AML-193 (cell line): ENCODE results near the gene TMEM106B.
"Not testable (repeated sequence)": the region's sequence is repeated elsewhere in the genome, so short reads cannot be mapped to it uniquely, and the experiment has no call there.

Source experiments
- DNase-seq, 2 experiments: peaks; one replicate each; lab custom pipeline; 2025; lab: John Stamatoyannopoulos, UW

TMEM106B gene

DNA sequence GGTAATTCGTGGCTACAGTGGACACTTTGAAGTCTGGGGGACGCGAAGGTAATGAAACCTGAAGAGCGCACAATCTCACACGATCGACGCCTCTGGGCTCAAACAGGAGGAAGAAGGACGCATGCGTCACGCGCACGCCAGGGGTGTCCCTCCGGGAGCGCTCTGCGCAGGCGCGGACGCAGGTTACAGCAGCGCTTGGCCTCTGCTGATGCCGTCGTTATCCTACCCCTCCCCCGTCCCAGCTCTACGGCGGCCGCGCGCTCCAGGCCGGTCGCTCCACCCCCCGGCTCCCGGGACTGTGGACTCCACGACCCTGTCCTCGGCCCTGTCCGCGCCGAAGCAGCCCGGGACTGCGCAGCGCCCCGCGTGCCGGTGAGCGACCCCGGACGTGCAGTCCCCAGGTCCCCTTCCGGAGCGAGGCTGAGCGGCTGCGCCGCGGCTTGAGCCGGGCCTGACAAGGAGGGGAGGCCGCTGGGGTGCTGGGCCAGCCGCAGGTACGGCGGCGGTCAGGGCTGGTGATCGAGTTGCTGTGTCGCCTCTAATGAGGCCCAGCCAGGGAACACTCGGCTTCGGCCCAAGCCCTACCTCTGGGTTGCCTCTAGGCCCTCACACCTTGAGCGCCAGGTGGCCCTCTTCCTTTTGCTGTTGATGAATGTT is at the start of gene TMEM106B:
Gene TMEM106B, plus strand, starts transcription at position 241 of the 657 bp plus-strand sequence. CDS start 3,517 bp downstream, outside the sequence.
- DNase-seq = peak; percentile 82 to 88

DNA sequence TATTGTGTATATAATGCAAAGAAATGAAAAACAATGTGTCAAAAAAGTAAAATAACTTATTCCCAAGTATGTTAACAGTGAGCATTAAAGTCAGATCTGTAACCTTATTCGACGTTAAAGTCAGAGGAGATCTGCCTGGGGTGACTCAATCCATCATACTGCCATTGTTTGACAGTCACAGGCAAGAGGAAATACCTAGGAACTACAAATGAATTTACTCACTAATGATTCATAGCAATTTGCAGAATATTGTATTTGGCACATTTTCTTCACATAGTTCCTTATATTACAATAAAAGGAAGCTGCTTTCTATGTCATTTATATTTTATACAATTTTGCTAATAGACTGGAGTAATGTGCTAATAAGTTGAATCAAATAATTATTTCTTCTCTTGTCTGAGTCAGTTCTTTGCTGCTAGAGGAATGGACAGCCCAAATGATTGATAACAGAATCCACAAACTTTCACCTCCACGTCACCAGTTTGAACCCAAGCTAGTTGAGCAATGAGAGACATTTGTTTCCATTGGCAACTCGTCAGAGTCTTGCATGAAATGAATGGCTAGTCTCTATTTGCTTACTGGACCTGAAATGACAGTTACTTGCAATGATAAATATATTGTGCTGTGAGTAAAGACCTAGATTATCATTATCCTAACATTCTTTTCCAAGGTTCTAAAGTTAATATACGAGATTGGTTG is 48.5 kb upstream of the TMEM106B start:
- DNase-seq = no peak

DNA sequence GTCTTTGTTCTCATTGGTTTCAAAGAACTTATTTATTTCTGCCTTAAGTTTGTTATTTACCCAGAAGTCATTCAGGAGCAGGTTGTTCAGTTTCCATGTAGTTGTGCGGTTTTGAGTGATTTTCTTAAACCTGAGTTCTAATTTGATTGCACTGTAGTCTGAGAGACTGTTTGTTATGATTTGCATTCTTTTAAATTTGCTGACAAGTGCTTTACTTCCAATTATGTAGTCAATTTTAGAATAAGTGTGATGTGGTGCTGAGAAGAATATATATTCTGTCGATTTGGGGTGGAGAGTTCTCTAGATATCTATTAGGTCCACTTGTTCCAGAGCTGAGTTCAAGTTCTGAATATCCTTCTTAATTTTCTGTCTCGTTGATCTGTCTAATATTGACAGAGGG is 43.0 kb upstream of the TMEM106B start:
- not testable (repeated sequence) for DNase-seq

DNA sequence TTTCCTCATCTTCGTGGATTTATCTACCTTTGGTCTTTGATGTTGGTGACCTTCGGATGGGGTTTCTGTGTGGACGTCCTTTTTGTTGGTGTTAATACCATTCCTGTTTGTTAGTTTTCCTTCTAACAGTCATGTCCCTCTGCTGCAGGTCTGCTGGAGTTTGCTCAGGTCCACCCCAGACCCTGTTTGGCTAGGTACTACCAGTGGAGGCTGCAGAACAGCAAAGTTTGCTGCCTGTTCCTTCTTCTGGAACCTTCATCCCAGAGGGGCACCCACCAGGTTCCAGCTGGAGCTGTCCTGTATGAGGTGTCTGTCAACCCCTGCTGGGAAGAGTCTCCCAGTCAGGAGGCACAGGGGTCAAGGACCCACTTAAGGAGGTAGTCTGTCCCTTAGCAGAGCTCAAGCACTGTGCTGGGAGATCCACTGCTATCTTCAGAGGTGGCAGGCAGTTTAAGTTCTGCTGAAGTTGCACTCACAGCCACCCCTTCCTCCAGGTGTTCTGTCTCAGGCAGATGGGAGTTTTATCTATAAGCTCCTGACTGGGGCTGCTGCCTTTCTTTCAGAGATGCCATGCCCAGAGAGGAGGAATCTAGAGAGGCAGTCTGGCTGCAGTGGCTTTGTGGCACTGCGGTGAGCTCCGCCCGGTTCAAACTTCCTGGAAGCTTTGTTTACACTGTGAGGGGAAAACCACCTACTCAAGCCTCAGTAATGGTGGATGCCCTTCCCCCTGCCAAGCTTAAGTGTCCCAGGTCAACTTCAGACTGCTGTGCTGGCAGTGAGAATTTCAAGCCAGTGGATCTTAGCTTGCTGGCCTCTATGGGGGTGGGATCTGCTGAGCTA is 40.9 kb upstream of the TMEM106B start:
- DNase-seq = not testable (repeated sequence)

DNA sequence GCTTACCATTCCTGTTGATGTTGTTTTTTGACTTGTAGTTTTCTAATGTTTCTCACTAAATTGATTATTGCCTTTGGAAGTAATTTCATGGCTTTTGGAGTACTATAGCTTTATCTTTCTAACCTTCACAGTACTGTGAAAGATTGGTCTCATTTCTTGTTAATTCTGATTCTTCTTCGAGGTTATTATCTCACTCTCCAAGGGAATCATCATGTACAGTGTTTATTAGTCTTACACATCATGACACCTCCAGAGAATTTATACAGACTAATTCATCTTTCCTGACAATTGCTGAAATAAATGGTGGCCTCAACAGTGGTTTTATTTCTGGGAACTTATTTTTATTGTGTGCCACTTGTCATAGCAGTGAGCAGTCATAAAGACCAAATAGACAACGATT is 37.4 kb upstream of the TMEM106B start:
- no peak for DNase-seq

DNA sequence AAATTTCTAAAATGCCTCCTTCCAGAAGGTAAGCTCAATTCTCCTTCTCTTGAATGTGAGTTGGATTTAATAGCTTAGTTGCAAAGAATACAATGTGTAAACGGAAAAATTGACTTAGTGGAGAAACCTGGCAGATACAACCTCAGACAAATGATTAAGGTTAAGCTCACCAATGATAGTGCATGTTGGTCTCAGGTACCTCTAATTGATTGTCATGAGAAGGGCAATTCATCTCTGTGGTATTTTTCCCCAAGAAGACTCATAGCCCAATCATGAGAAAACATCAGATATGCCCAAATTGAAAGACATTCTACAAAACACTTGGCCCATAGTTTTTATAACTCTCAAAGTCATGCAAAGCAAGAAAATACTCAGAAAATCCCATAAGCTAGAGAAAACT is 36.2 kb upstream of the TMEM106B start:
- DNase-seq = no peak

DNA sequence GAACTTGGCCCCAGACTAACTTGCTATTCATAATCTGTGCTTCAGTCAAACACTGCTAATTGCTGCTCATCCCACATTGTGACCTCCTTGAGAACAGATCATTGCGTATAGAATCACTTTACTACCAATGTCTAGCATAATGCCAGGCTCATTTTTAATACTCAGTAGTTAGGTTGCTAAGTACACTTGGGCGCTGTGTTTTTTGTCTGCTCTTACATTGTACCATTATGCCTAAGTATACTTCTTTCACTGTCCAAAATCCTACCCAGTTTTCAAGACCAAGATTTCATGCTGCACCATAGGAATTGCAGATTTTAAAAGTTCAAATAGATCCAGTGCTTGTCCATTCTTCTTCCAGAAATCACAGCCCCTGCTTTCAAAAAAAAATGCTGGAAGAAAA is 32.8 kb upstream of the TMEM106B start:
- no peak for DNase-seq

DNA sequence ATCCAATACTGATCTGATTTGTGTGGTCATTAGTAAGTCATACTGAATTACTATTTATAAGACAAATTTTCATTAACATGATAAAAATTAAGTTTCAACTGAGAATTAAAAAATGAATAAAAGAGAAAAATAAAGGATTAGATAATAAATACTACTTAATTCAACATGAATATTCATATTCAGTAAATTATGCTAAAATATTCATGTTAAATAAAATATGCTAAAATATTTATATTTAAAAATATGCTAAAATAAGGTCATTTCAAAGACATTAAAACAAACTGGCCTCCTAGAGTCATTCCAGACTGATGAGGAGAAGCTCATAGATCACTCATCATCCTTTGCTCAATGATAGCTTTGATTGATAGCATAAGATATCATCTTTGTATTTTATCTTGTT is 16.7 kb upstream of the TMEM106B start:
- no peak for DNase-seq

DNA sequence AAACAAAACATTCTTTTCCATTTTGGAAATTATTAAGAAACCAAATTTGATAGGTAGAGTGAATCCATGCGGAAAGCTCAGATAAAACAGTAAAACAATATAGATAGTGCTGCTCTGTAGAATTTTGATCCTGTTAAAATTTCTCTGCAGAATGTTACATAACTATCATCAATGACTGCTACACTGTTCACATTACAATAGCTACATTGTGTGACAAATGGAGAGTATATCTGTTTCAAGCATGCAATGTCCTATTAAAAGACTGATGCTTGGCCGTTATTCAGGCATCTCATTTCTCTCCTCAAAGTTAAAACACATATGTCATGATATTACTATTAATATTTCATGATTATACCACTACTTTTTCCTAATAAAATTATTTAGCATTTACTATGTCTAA is 14.7 kb upstream of the TMEM106B start:
- DNase-seq = no peak

DNA sequence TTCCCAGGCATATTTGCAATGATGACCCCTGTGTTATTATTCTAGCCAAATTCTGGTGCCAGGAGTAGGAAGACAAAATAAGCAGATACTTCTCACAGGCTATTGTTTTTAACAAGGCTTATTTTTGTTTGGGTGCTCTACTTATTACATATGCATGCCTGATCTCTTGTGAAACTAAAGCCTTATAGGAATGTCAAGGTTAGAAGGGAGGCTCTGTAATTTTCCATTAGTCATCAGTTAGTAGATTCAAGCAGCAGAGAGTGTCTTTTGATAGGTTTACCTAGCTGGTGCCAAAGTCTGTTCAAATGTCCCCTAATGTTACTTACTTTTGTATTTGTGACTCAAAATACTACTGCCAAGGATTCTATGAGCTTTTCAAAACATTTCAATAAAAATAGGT is 11.7 kb upstream of the TMEM106B start:
- DNase-seq = no peak

DNA sequence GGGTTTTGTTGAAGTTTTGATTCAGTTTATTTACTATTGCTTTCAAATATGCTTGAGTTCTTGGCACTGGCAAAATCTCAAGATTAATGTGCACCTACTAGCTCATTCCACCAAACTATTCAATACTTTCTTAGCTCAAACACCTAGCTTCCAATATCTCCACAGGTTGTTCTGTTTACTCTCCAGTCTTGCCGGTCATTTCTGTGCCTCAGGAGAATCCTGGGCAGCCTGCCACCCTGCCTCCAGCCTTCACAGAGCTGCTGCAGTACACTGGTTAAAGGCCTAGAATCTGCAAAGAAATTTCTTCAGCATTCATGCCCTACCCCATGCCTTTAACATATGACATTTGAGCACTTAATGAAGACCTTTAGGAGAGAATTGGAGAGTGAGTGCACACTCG is 4.0 kb upstream of the TMEM106B start:
- DNase-seq = no peak

DNA sequence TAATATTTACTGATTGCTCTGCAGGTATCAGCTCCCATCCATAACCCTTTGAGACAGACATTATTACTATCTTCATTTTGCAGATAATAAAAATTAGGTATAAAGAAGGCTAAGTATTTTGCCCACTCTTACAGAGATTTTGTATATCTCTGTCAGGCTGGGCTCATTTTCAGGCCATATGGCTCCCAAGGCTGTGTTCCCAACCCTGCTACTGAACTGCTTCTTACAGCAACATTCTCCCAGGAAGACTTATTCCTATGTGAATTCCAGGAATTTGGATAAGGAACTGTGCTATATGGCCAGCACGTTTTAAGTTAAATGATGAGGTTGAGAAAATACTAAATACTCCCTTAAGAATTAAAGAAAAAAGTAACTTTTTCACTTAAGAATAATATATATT is 1.9 kb upstream of the TMEM106B start:
- no peak for DNase-seq

DNA sequence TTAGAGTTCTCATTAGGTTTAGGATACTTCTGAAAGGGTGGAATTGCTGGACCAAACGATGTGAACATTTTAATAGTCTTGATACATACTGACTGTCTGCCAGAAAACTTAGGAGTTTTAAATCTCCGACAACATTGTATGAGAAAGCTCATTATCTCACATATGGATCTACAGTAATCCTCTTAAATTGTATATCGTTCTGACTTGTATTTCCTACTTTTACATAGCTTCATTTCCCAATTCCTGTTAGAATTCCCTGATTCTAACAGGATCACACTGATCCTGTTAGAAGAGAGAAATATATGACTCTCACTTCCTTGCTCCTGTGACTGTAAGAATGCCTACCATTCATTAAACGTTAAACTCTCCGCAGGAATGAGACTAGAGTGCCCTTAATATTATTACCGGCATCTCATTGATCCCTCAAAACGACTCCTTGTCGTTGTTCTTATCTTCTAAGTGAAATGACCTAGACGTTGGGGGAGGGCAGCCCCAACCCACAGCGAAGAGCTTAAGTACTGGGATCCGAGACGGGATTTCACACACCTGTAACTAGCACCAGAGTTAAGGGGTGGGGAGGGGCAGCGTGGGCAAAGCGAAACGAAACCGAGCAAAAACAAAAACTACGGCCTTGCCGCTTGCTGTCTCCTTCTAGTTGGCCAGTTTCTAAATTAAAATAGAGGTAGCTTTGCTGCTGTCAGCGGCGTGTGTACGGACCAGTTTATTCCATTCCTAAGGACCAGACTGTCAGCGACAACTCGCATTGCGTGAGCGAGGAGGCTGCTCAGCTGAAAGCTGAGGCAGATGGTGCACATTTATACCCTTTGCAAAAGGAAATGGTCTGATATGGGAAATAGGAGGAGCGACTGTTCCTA is 678 bp upstream of the TMEM106B start:
- DNase-seq = no peak

DNA sequence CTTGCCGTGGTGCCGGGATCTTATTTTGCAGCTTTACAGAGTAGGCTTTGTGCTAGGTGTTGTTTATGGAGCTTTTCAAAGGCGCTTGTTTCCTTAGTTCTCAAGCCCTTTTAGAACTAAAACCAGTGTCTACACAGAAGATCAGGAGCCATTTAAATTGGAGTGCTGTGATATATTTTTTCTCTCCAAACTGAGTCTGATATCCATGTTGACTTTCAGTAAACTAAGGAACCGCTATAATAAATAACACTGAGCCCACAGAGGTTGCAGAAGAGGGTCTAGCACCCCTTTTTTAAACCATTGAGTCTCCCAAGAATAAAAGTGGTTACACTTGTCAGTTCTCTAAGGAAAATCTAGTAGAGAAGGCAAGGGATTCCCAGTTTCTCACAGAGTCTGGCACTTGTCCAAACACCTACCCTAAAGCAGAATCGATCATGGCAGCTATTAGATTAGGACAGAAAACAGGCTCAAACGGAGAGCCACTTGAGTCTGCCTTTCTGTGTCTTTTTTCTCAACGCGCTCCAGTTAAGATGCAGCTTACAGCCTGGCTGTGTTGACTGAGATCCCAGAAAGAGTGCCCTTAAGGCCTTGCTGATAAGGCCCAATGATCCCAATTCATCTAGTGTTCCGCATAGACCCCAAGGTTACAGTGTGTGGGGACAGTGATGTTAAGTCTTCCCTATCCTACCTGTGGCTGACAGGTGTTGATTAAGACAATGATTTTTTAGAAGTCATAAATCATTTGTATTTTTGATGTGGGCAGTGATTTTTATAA is 804 bp downstream of the TMEM106B start:
- DNase-seq = no peak

DNA sequence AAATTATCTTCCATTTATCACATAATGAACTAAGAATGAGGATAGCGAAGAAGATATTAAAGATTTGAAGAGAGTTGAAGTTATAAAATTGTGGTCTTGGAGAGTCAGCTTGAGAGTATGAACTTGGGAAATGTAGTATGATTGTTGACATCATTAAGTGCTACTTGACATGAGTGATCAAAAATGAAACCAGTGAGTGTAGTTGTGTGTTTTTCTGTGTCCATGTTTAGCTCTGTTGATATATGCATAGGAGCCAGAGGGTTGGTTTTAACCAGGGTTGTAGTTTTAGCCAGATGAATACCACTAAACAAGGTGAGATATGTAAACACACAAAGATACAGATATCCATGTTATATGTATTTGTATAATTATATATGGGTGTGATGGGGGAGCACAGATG is 6.2 kb downstream of the TMEM106B start:
- no peak for DNase-seq

DNA sequence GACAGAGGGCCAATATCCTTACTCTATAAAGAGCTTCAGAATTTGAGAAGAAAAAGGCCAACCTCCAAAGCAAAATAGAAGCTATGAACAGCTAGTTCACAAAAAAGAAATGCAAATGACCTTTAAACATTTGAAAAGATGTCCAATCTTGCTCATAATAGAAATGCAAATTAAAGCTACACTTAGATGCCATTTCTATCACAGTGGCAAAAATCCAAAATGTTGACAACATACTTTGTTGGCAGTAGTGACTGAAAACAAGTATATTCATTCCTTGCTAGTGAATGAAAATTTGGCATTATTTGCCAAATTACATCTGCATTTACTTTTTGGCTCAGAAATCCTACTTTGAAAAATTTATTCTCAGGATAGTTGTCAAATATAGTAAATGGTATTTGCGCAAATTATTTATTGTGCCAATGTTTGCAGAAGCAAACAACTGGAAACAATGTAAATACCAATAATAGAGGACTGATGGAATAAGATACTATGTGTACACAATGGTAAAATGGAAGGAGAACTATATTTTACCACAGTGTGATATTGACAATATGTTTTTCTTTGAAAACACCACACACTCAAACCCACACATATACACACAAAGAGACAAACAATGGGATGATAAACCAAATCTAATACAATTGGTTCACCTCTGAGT is 9.4 kb downstream of the TMEM106B start:
- no peak for DNase-seq

DNA sequence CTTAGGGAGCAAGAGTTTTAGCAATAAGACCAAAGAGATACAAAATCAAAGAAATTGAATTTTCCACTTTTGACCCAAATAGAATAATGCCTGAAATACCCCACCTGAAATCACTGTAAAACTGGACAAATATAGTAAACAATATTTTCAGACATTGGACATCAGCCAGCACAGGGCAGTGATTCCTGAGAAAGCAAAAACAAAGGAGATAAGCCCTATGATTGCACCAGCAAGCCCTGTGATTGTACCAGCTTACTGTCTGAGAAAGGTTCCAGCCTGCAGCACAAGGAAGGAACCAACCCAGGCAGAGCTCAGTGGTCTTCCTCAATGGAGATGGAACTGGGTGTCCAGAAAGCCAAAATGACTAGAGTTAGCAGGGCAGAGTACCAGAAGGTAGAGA is 10.3 kb downstream of the TMEM106B start:
- no peak for DNase-seq

DNA sequence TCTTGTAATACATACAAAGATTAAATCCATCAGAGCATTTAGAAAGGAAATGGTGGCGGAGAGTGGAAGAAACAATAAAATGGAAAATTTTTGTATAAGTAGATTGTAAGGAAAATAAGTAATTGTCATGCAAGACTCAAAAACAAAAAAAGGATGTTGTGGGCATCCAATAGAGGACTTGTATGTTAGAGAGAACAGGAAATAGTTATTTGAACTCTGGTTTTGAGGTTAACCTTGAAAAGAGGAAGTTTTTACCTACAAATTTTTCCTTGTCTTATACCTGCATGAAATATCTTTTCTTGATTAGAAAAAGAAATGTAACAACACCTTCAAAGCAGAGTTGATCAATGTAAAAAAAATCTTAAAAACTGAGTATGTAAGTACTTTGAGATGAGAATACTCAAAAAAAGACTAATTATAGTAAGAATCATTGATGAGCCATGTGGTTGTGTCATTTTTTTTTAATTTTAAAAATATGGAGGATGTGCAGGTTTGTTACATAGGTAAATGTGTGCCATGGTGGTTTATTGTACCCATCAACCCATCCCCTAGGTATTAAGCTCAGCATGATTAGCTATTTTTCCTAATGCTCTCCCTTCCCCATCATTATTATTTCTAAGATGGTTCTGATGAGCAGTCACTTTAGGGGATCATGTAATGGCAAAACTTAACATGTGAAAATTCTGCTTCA is 11.9 kb downstream of the TMEM106B start:
- DNase-seq = peak; percentile 43

DNA sequence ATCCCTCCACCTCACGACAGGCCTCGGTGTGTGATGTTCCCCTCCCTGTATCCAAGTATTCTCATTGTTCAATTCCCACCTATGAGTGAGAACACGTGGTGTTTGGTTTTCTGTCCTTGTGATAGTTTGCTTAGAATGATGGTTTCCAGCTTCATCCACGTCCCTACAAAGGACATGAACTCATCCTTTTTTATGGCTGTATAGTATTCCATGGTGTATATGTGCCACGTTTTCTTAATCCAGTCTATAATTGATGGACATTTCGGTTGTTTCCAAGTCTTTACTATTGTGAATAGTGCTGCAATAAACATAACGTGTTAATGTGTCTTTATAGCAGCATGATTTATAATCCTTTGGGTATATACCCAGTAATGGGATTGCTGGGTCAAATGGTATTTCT is 13.9 kb downstream of the TMEM106B start:
- DNase-seq = not testable (repeated sequence)

DNA sequence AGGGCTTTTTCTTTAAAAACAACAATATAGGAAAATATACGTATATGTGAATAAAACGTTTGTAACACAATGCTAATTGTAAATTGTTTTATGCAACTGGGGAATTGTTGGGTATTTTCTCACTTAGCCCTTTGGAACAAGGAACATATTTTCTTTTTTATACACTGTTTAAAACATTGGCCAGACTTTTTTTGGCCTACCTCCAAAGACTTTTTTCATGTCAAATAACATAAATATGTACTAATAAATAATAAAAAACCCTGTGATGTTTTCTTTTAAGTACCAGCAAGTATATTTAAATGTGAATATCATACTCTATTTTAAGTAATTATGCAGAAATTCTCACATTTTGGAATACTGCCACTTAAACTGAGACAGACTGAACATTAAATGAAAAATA is 15.7 kb downstream of the TMEM106B start:
- DNase-seq = no peak
